ENCODE results near the gene MTUS2.

GRCh38 chr13:29498426-29499040 lies 678.4 kb downstream of the MTUS2 start:
- TF ChIP-seq POLR2AphosphoS5 (IDR thresholded peaks at IDR 0.05) (no peak), CTCF (IDR thresholded peaks at IDR 0.05) (no peak)

All from suprapubic skin (tissue), 3 donors.